GM12878 (cell line): ENCODE measurements around the gene WWC2. TPM values are rescaled to one million over a fixed set of nuclear protein-coding genes. Genes with fewer than 3 reads are reported as not detected.

Experiments used
- ATAC-seq: fragments of 200-7000 bp; cut with Tn5 transposase; 3 replicates; pipeline ENCODE4 v1.9.1; 2020; ENCODE audit warnings: mild to moderate bottlenecking, moderate library complexity
- BruUV-seq: library from RNA; stranded (reverse); fragments of 400-500 nt; replicated peaks from 2 replicates; lab custom pipeline; 2021; lab: Mats Ljungman, UMichigan
- CTCF ChIA-PET: fragments of 300-600 bp; sonication (Branson Sonifier 250); formaldehyde crosslinking; extraction: SDS; loops from one replicate; lab custom pipeline; 2021; ENCODE audit warnings: inconsistent platforms; lab: Yijun Ruan, JAX
- POLR2A ChIA-PET: fragments of 350-600 bp; formaldehyde crosslinking; extraction: SDS; loops from one replicate; lab custom pipeline; 2021; ENCODE audit warnings: inconsistent platforms; lab: Charles Lee
- RAD21 ChIA-PET: fragments of 300-600 bp; sonication (Branson Sonifier 250); formaldehyde crosslinking; loops from one replicate; lab custom pipeline; 2023; ENCODE audit warnings: antibody characterized with exemption; ENCODE audit not compliant: unreplicated experiment; lab: Charles Lee
- SMC1A ChIA-PET: fragments of 300-600 bp; sonication (Branson Sonifier 250); formaldehyde crosslinking; loops from one replicate; lab custom pipeline; 2023; ENCODE audit not compliant: unreplicated experiment, uncharacterized antibody; lab: Charles Lee
- DNase-seq: peaks from one replicate; pipeline ENCODE4 v3.0.0-alpha.2; 2011; ENCODE audit warnings: low read depth, low spot score
- FAIRE-seq: peaks from 3 replicates; lab custom pipeline; 2011; peaks lifted over from hg19 to GRCh38; lab: Jason Lieb, UNC
- H2AFZ ChIP-seq: 2 replicates; pipeline ENCODE4 v1.6.0; 2011; ENCODE audit warnings: low read depth, low read length, control low read depth; ENCODE audit not compliant: control insufficient read depth
- H3K27ac ChIP-seq: 2 replicates; pipeline ENCODE4 v1.5.1; 2011; ENCODE audit warnings: control low read depth; ENCODE audit not compliant: control insufficient read depth, insufficient read depth
- H3K27me3 ChIP-seq, 2 experiments: replicated peaks in 1 of 2; 2 replicates each; pipeline versions ENCODE4 v1.6.0 to v1.6.1; 2011; ENCODE audit warnings: low read length in 1 of 2; ENCODE audit not compliant: control insufficient read depth in 2 of 2, insufficient read depth in 2 of 2
- H3K36me3 ChIP-seq, 2 experiments: 2 replicates each; pipeline ENCODE4 v1.5.1; 2011; ENCODE audit warnings: low read length in 1 of 2; ENCODE audit not compliant: control insufficient read depth in 2 of 2, insufficient read depth in 2 of 2
- H3K4me1 ChIP-seq: 2 replicates; pipeline ENCODE4 v1.6.1; 2011; ENCODE audit warnings: mild to moderate bottlenecking, low read length, moderate library complexity, mixed read lengths; ENCODE audit not compliant: control insufficient read depth, insufficient read depth
- H3K4me2 ChIP-seq: 2 replicates; pipeline ENCODE4 v1.6.0; 2011; ENCODE audit warnings: control low read depth; ENCODE audit not compliant: control insufficient read depth, insufficient read depth
- H3K4me3 ChIP-seq: fragments of 200-600 bp; sonication (generic); 2 replicates; pipeline ENCODE4 v1.5.1; 2016
- H3K79me2 ChIP-seq: 2 replicates; pipeline ENCODE4 v1.6.0; 2011; ENCODE audit warnings: low read length; ENCODE audit not compliant: control insufficient read depth, insufficient read depth
- H3K9ac ChIP-seq: 2 replicates; pipeline ENCODE4 v1.8.0; 2011; ENCODE audit warnings: low read length, control low read depth, mixed read lengths; ENCODE audit not compliant: control insufficient read depth, insufficient read depth
- H3K9me3 ChIP-seq: replicated peaks from 3 replicates; pipeline ENCODE4 v1.5.1; 2011; ENCODE audit warnings: mild to moderate bottlenecking, low read length; ENCODE audit not compliant: control insufficient read depth, insufficient read depth
- H4K20me1 ChIP-seq: 2 replicates; pipeline ENCODE4 v1.6.0; 2011; ENCODE audit not compliant: control insufficient read depth, insufficient read depth
- BACH1 ChIP-seq: fragments of 450-650 bp; IDR thresholded peaks from 2 replicates; pipeline ENCODE4 v1.6.1; 2017; ENCODE audit warnings: mild to moderate bottlenecking, borderline replicate concordance
- EZH2 ChIP-seq: IDR thresholded peaks from 2 replicates; pipeline ENCODE4 v1.6.1; 2012; ENCODE audit warnings: low read depth, mild to moderate bottlenecking, control low read depth, inconsistent platforms, low read length, borderline replicate concordance; ENCODE audit not compliant: control insufficient read depth
- HDAC6 ChIP-seq: fragments of 200-600 bp; sonication (generic); IDR thresholded peaks from one replicate; pipeline ENCODE4 v1.8.0; 2017; ENCODE audit warnings: antibody characterized with exemption; ENCODE audit not compliant: unreplicated experiment
- LARP7 ChIP-seq: fragments of 450-650 bp; IDR thresholded peaks from 2 replicates; pipeline ENCODE4 v1.6.1; 2017; ENCODE audit warnings: mild to moderate bottlenecking
- MYB ChIP-seq: fragments of 150-350 bp; IDR thresholded peaks from 2 replicates; pipeline ENCODE4 v1.6.1; 2014; ENCODE audit warnings: mild to moderate bottlenecking, low read depth, low read length, borderline replicate concordance
- NFIC ChIP-seq: IDR thresholded peaks from 2 replicates; pipeline ENCODE4 v1.6.1; 2012; ENCODE audit warnings: low read depth, mild to moderate bottlenecking, inconsistent platforms, low read length, moderate library complexity
- NRF1 ChIP-seq: conservative IDR thresholded peaks from 2 replicates; pipeline ENCODE4 v1.6.1; 2011; ENCODE audit warnings: mild to moderate bottlenecking, low read depth, low read length, improper control_type of control experiment
- PAX8 ChIP-seq: fragments of 450-650 bp; IDR thresholded peaks from 2 replicates; pipeline ENCODE4 v1.6.1; 2017; ENCODE audit warnings: mild to moderate bottlenecking, moderate library complexity
- PML ChIP-seq: IDR thresholded peaks from 2 replicates; pipeline ENCODE4 v1.6.1; 2012; ENCODE audit warnings: low read length, inconsistent platforms
- POLR2AphosphoS2 ChIP-seq: IDR thresholded peaks from 2 replicates; pipeline ENCODE4 v1.6.1; 2011; ENCODE audit warnings: low read depth, mild to moderate bottlenecking, low read length, improper control_type of control experiment, moderate library complexity
- RAD51 ChIP-seq: fragments of 450-650 bp; IDR thresholded peaks from 2 replicates; pipeline ENCODE4 v1.6.1; 2016; ENCODE audit warnings: moderate library complexity, mild to moderate bottlenecking, inconsistent platforms
- RB1 ChIP-seq: fragments of 450-650 bp; formaldehyde crosslinking; IDR thresholded peaks from 2 replicates; pipeline ENCODE4 v1.6.1; 2017; ENCODE audit warnings: mild to moderate bottlenecking, borderline replicate concordance
- SREBF2 ChIP-seq: IDR thresholded peaks from 2 replicates; pipeline ENCODE4 v1.6.1; 2012; ENCODE audit warnings: mild to moderate bottlenecking, low read length
- ZNF217 ChIP-seq: fragments of 450-650 bp; IDR thresholded peaks from 2 replicates; pipeline ENCODE4 v1.6.1; 2017; ENCODE audit warnings: antibody characterized with exemption, mild to moderate bottlenecking
- WGBS: methylation state at CpG from one replicate; pipeline ENCODE4 v1.1.6; 2016; ENCODE audit warnings: low lambda C conversion rate; ENCODE audit not compliant: insufficient replicate concordance, insufficient coverage; ENCODE audit errors: missing lambda C conversion rate; 5-methylcytosine and 5-hydroxymethylcytosine counted together
- in situ Hi-C: fragments of 300-500 bp; cut with MboI; formaldehyde crosslinking; loops from 9 replicates; pipeline ENCODE4 v1.14.3; 2018; ENCODE audit warnings: mixed read lengths
- intact Hi-C: fragments of 100-400 bp; cut with micrococcal nuclease; formaldehyde crosslinking; loops from one replicate; pipeline ENCODE4 v1.14.2; 2022; ENCODE audit not compliant: unreplicated experiment
- polyA plus RNA-seq, 11 experiments: library from polyadenylated mRNA; depleted of rRNA in 4 of 11; unstranded in 6 of 11; stranded (reverse) in 5 of 11; fragments of >200 nt; fragmentation: Nextera tagmentation in 4 of 11; fragmentation: Illumina TruSeq in 1 of 11; extraction: Ambion mirVana in 4 of 11; extraction: Trizol in 1 of 11; gene quantifications; 1 replicate in 1 of 11; 2 replicates in 10 of 11; pipeline versions ENCODE4 v1.2.1 to v1.2.3, GENCODE V29; 2011 to 2016; ENCODE audit warnings: inconsistent platforms in 2 of 11, missing spikeins in 2 of 11, low read depth in 1 of 11
- total RNA-seq, 4 experiments: library from RNA; depleted of rRNA in 3 of 4; stranded (reverse); fragments of >200 nt in 3 of 4; fragmentation: Illumina TruSeq in 1 of 4; extraction: Trizol in 1 of 4; gene quantifications; 2 replicates each; pipeline versions ENCODE4 v1.2.1 to v1.2.3, GENCODE V29; 2013 to 2021
- TF ChIP-seq, protein P1 (sequence below): IDR thresholded peaks from 2 replicates; pipeline ENCODE4 v1.6.1; 2012; ENCODE audit warnings: low read depth, low read length, improper control_type of control experiment
- TF ChIP-seq, protein P2 (sequence below): fragments of 450-650 bp; IDR thresholded peaks from 2 replicates; pipeline ENCODE4 v1.6.1; 2017; ENCODE audit warnings: antibody characterized with exemption, mild to moderate bottlenecking, moderate library complexity
- TF ChIP-seq, protein P3 (sequence below): fragments of 450-650 bp; IDR thresholded peaks from 2 replicates; pipeline ENCODE4 v1.6.1; 2017; ENCODE audit warnings: mild to moderate bottlenecking, moderate library complexity
- TF ChIP-seq, protein P4 (sequence below): fragments of 450-650 bp; IDR thresholded peaks from 2 replicates; pipeline ENCODE4 v1.6.1; 2016; ENCODE audit warnings: mild to moderate bottlenecking

WWC2 gene
- total and polyA plus RNA-seq, 10 of the 15 experiments (the other 5 are each of a cell fraction or from before 2014, with no cell fraction given), result 0.02 to 0.72 (median 0.06) TPM; not detected in 3

DNA sequence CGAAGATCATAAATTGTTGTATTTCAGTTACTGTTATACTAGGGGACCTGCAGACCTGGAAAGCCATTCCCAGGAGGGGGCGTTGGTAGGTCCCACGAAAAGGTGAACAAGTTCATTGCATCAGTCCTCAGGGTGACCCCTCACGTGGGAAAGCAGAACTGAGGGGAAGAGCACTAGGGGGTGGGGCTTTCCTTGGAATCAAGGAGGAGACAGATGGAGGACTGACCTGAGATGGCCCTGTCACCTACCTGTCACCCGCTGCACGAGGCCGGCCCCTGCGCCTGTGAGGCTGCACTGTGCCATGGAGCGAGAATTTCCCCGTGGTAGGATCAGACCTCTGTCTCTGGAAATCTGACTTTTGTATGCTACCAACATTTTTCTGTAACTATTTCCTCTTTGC is 265.0 kb downstream of the WWC2 start:
- no peaks in the 10 kb centered on the region for H3K79me2 ChIP-seq
- no peaks in the 10 kb centered on the region for H3K9me3 ChIP-seq
- ChIA-PET RAD21 (no interaction called here), SMC1A (interaction anchor here (1.0 kb wide), 1 partner anchor 289 kb away, joined by 3 read pairs; no protein-coding TSS in a partner anchor), CTCF (no interaction called here), POLR2A (no interaction called here)
- no peak overlapping the region for H2AFZ ChIP-seq
- H3K4me3 ChIP-seq, result no peak overlapping the region
- no peak for ATAC-seq
- H3K9ac ChIP-seq, result no peak overlapping the region
- in situ Hi-C loops, result no loop called here
- H3K4me1 ChIP-seq, result no peaks in the 10 kb centered on the region
- no peak for DNase-seq
- TF ChIP-seq, protein P1, sequence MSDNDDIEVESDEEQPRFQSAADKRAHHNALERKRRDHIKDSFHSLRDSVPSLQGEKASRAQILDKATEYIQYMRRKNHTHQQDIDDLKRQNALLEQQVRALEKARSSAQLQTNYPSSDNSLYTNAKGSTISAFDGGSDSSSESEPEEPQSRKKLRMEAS, result no peak
- TF ChIP-seq RB1 (no peak), NRF1 (no peak), SREBF2 (no peak), BACH1 (no peak), PML (no peak), ZNF217 (no peak), HDAC6 (no peak), PAX8 (no peak), LARP7 (no peak), MYB (no peak), POLR2AphosphoS2 (no peak), EZH2 (no peak), NFIC (no peak), RAD51 (no peak)
- TF ChIP-seq, protein P2, sequence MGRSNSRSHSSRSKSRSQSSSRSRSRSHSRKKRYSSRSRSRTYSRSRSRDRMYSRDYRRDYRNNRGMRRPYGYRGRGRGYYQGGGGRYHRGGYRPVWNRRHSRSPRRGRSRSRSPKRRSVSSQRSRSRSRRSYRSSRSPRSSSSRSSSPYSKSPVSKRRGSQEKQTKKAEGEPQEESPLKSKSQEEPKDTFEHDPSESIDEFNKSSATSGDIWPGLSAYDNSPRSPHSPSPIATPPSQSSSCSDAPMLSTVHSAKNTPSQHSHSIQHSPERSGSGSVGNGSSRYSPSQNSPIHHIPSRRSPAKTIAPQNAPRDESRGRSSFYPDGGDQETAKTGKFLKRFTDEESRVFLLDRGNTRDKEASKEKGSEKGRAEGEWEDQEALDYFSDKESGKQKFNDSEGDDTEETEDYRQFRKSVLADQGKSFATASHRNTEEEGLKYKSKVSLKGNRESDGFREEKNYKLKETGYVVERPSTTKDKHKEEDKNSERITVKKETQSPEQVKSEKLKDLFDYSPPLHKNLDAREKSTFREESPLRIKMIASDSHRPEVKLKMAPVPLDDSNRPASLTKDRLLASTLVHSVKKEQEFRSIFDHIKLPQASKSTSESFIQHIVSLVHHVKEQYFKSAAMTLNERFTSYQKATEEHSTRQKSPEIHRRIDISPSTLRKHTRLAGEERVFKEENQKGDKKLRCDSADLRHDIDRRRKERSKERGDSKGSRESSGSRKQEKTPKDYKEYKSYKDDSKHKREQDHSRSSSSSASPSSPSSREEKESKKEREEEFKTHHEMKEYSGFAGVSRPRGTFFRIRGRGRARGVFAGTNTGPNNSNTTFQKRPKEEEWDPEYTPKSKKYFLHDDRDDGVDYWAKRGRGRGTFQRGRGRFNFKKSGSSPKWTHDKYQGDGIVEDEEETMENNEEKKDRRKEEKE, result no peak
- TF ChIP-seq, protein P3, sequence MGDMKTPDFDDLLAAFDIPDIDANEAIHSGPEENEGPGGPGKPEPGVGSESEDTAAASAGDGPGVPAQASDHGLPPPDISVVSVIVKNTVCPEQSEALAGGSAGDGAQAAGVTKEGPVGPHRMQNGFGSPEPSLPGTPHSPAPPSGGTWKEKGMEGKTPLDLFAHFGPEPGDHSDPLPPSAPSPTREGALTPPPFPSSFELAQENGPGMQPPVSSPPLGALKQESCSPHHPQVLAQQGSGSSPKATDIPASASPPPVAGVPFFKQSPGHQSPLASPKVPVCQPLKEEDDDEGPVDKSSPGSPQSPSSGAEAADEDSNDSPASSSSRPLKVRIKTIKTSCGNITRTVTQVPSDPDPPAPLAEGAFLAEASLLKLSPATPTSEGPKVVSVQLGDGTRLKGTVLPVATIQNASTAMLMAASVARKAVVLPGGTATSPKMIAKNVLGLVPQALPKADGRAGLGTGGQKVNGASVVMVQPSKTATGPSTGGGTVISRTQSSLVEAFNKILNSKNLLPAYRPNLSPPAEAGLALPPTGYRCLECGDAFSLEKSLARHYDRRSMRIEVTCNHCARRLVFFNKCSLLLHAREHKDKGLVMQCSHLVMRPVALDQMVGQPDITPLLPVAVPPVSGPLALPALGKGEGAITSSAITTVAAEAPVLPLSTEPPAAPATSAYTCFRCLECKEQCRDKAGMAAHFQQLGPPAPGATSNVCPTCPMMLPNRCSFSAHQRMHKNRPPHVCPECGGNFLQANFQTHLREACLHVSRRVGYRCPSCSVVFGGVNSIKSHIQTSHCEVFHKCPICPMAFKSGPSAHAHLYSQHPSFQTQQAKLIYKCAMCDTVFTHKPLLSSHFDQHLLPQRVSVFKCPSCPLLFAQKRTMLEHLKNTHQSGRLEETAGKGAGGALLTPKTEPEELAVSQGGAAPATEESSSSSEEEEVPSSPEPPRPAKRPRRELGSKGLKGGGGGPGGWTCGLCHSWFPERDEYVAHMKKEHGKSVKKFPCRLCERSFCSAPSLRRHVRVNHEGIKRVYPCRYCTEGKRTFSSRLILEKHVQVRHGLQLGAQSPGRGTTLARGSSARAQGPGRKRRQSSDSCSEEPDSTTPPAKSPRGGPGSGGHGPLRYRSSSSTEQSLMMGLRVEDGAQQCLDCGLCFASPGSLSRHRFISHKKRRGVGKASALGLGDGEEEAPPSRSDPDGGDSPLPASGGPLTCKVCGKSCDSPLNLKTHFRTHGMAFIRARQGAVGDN, result no peak
- TF ChIP-seq, protein P4, sequence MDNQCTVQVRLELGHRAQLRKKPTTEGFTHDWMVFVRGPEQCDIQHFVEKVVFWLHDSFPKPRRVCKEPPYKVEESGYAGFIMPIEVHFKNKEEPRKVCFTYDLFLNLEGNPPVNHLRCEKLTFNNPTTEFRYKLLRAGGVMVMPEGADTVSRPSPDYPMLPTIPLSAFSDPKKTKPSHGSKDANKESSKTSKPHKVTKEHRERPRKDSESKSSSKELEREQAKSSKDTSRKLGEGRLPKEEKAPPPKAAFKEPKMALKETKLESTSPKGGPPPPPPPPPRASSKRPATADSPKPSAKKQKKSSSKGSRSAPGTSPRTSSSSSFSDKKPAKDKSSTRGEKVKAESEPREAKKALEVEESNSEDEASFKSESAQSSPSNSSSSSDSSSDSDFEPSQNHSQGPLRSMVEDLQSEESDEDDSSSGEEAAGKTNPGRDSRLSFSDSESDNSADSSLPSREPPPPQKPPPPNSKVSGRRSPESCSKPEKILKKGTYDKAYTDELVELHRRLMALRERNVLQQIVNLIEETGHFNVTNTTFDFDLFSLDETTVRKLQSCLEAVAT, result no peak
- WGBS, result 25% methylated on average over 10 of the region's 10 CpGs
- no TSS peak for BruUV-seq
- no peaks in the 10 kb centered on the region for H4K20me1 ChIP-seq
- no peak overlapping the region for H3K27ac ChIP-seq
- H3K27me3 ChIP-seq, result no peaks in the 10 kb centered on the region
- H3K36me3 ChIP-seq, result no peaks in the 10 kb centered on the region
- intact Hi-C loops, result no loop called here
- no peak for FAIRE-seq
- no peak overlapping the region for H3K4me2 ChIP-seq
